T-helper 2 cell treated with Interferon-gamma antibody and Interleukin-4, amounts not matched to agents 5 μg/mL and 100 μg/mL, for 36 hours (primary cell): Measurements from ENCODE around the gene MYOCD.

Experiments used
- DNase-seq: peaks from one replicate; pipeline ENCODE4 v3.0.0; 2021; ENCODE audit warnings: low spot score
- H3K27ac Mint-ChIP-seq: one replicate; pipeline ENCODE4 v1.8.0; 2021; ENCODE audit warnings: mild to moderate bottlenecking, mixed read lengths
- H3K27me3 Mint-ChIP-seq: one replicate; pipeline ENCODE4 v1.8.0; 2021; ENCODE audit warnings: low read depth, mixed read lengths
- H3K36me3 Mint-ChIP-seq: one replicate; pipeline ENCODE4 v1.8.0; 2021; ENCODE audit warnings: low read depth, mixed read lengths
- H3K4me1 Mint-ChIP-seq: one replicate; pipeline ENCODE4 v1.8.0; 2021; ENCODE audit warnings: low read depth, mixed read lengths
- H3K4me3 Mint-ChIP-seq: one replicate; pipeline ENCODE4 v1.8.0; 2022; ENCODE audit warnings: mild to moderate bottlenecking, moderate library complexity, mixed read lengths
- H3K9me3 Mint-ChIP-seq: one replicate; pipeline ENCODE4 v1.8.0; 2021; ENCODE audit warnings: mixed read lengths

MYOCD gene, protein sequence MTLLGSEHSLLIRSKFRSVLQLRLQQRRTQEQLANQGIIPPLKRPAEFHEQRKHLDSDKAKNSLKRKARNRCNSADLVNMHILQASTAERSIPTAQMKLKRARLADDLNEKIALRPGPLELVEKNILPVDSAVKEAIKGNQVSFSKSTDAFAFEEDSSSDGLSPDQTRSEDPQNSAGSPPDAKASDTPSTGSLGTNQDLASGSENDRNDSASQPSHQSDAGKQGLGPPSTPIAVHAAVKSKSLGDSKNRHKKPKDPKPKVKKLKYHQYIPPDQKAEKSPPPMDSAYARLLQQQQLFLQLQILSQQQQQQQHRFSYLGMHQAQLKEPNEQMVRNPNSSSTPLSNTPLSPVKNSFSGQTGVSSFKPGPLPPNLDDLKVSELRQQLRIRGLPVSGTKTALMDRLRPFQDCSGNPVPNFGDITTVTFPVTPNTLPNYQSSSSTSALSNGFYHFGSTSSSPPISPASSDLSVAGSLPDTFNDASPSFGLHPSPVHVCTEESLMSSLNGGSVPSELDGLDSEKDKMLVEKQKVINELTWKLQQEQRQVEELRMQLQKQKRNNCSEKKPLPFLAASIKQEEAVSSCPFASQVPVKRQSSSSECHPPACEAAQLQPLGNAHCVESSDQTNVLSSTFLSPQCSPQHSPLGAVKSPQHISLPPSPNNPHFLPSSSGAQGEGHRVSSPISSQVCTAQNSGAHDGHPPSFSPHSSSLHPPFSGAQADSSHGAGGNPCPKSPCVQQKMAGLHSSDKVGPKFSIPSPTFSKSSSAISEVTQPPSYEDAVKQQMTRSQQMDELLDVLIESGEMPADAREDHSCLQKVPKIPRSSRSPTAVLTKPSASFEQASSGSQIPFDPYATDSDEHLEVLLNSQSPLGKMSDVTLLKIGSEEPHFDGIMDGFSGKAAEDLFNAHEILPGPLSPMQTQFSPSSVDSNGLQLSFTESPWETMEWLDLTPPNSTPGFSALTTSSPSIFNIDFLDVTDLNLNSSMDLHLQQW

GRCh38 chr17:12665263-12666210 is at the start of gene MYOCD:
Gene MYOCD, plus strand, starts transcription at chr17:12665890. Its CDS starts 299 bp downstream, at chr17:12666189.
- no peaks in the 10 kb centered on the region for H3K36me3 Mint-ChIP-seq
- no peak within 1 kb of the TSS for H3K4me3 Mint-ChIP-seq
- peaks cover 33% of the 10 kb centered on the region for H3K27me3 Mint-ChIP-seq
- H3K4me1 Mint-ChIP-seq = no peaks in the 10 kb centered on the region
- no peak for DNase-seq
- H3K27ac Mint-ChIP-seq = no peak within 1 kb of the TSS
- no peaks in the 10 kb centered on the region for H3K9me3 Mint-ChIP-seq

- H3K9me3 Mint-ChIP-seq = peaks cover 28% of the 10 kb centered on the region
- no peaks in the 10 kb centered on the region for H3K27me3 Mint-ChIP-seq
- H3K4me1 Mint-ChIP-seq = no peaks in the 10 kb centered on the region
- no peaks in the 10 kb centered on the region for H3K36me3 Mint-ChIP-seq
- H3K27ac Mint-ChIP-seq = no peak overlapping the region
- DNase-seq = no peak
- H3K4me3 Mint-ChIP-seq = no peak overlapping the region
Observed at GRCh38 chr17:12616161-12616560, 49.5 kb upstream of the MYOCD start.

DNA sequence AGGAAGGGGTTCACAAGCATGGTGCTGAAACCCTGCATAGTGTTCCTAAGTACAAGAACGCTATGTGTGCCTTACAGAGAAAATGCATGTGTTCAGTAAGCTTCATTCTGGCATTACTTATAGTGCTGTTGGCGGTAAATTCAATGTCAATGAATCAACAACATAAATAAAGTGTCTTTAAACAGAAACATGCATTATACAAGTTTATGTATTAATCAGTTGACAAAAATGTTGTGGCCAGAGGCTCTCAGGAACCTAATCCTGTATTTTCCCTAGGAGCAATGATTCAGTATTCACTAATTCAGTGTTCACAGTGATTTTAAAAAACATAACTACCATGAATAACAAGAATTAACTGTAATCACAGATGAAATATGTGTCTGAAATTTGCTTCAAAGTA is 47.1 kb upstream of the MYOCD start:
- H3K4me3 Mint-ChIP-seq = no peak overlapping the region
- peaks cover 33% of the 10 kb centered on the region for H3K9me3 Mint-ChIP-seq
- H3K4me1 Mint-ChIP-seq = no peaks in the 10 kb centered on the region
- H3K27me3 Mint-ChIP-seq = no peaks in the 10 kb centered on the region
- H3K27ac Mint-ChIP-seq = no peak overlapping the region
- no peak for DNase-seq
- H3K36me3 Mint-ChIP-seq = no peaks in the 10 kb centered on the region

DNA sequence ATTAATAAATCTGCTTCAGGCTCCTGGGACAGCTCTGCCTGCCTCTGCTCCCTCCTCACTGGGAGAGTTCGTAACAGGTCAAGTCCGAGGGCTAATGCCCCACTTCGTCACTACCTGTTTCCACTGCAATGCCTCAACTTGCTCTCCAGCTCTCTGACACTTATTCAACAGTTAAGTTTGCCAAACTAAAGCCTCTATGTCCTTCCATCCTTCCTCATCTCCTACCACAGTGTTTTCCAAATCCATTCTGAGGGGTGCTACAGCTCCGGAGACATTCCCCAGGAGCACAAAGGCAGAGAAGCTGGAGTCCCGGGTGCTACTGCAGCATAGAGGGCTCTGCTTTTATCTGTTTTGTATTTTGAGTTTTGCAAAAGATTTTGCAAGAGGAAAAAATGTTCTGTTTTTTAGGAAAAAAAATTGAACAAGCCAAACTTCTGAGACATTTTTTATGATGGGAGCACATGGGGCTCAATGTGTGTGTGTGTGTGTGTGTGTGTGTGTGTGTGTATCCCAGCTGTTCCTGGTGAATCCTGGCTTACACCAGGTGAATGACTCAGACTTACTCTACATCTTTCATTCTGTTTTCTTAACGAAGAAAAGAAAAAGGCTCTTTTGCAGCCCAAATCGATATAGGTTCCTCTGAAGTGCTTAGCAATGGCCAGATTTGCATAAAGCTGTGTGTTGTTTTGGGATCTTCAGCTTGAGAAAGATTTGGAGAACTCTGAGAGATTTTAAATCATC is 46.1 kb upstream of the MYOCD start:
- peaks cover 34% of the 10 kb centered on the region for H3K9me3 Mint-ChIP-seq
- H3K27ac Mint-ChIP-seq = no peak overlapping the region
- H3K36me3 Mint-ChIP-seq = no peaks in the 10 kb centered on the region
- DNase-seq = no peak
- no peaks in the 10 kb centered on the region for H3K27me3 Mint-ChIP-seq
- H3K4me1 Mint-ChIP-seq = no peaks in the 10 kb centered on the region
- H3K4me3 Mint-ChIP-seq = no peak overlapping the region

- no peak overlapping the region for H3K4me3 Mint-ChIP-seq
- peaks cover 32% of the 10 kb centered on the region for H3K9me3 Mint-ChIP-seq
- H3K36me3 Mint-ChIP-seq = no peaks in the 10 kb centered on the region
- H3K4me1 Mint-ChIP-seq = no peaks in the 10 kb centered on the region
- no peak for DNase-seq
- H3K27me3 Mint-ChIP-seq = no peaks in the 10 kb centered on the region
- H3K27ac Mint-ChIP-seq = no peak overlapping the region
Observed at GRCh38 chr17:12620200-12620720, 45.4 kb upstream of the MYOCD start.

- H3K9me3 Mint-ChIP-seq = peaks cover 39% of the 10 kb centered on the region
- no peaks in the 10 kb centered on the region for H3K27me3 Mint-ChIP-seq
- H3K27ac Mint-ChIP-seq = no peak overlapping the region
- no peak for DNase-seq
- H3K4me1 Mint-ChIP-seq = no peaks in the 10 kb centered on the region
- no peaks in the 10 kb centered on the region for H3K36me3 Mint-ChIP-seq
- no peak overlapping the region for H3K4me3 Mint-ChIP-seq
Observed at GRCh38 chr17:12622726-12623125, 43.0 kb upstream of the MYOCD start.

- no peaks in the 10 kb centered on the region for H3K4me1 Mint-ChIP-seq
- peaks cover 43% of the 10 kb centered on the region for H3K9me3 Mint-ChIP-seq
- DNase-seq = no peak
- H3K27ac Mint-ChIP-seq = no peak overlapping the region
- H3K36me3 Mint-ChIP-seq = no peaks in the 10 kb centered on the region
- no peak overlapping the region for H3K4me3 Mint-ChIP-seq
- no peaks in the 10 kb centered on the region for H3K27me3 Mint-ChIP-seq
Observed at GRCh38 chr17:12623220-12623848, 42.4 kb upstream of the MYOCD start.

DNA sequence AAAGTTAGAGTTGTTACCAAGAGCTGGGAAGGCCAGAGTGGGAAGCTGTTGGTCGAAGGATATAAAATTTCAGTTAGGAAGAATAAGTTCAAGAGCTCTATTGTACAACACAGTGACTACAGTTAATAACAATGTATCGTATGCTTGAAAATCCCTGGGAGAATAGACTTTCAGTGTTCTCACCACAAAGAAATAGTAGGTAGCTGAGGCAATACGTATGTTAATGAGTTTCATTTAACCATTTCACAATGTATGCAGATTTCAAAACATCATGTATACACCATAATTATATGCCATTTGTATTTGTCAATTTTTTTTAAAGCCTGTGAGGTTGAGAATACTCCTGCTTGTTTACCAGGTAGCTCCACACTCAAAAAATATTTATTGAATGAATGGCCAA is 41.5 kb upstream of the MYOCD start:
- Mint-ChIP-seq H3K4me1 (no peaks in the 10 kb centered on the region), H3K4me3 (no peak overlapping the region), H3K27ac (no peak overlapping the region), H3K27me3 (no peaks in the 10 kb centered on the region), H3K36me3 (no peaks in the 10 kb centered on the region), H3K9me3 (peaks cover 41% of the 10 kb centered on the region)
- no peak for DNase-seq

DNA sequence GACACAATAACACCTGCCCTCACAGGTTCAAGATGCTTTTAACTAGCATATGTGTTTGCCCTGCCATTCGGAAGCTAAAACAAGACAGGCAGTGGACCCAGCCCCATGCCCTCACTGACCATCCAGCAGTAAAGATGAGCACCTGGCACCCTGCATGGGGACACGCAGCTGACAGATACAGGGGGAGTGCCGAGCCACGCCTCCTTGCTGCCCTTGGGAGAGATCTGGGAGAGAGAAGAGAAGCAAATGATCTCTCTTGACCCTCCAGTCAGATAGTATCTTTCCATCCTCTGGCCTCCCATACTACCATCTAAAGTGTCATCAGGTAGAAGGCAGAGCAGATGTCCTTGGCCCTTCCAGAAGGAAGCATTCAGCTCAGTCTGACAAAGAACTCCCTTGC is 40.6 kb upstream of the MYOCD start:
- no peak overlapping the region for H3K27ac Mint-ChIP-seq
- no peak overlapping the region for H3K4me3 Mint-ChIP-seq
- peaks cover 36% of the 10 kb centered on the region for H3K9me3 Mint-ChIP-seq
- no peaks in the 10 kb centered on the region for H3K36me3 Mint-ChIP-seq
- no peaks in the 10 kb centered on the region for H3K27me3 Mint-ChIP-seq
- DNase-seq = no peak
- H3K4me1 Mint-ChIP-seq = no peaks in the 10 kb centered on the region

DNA sequence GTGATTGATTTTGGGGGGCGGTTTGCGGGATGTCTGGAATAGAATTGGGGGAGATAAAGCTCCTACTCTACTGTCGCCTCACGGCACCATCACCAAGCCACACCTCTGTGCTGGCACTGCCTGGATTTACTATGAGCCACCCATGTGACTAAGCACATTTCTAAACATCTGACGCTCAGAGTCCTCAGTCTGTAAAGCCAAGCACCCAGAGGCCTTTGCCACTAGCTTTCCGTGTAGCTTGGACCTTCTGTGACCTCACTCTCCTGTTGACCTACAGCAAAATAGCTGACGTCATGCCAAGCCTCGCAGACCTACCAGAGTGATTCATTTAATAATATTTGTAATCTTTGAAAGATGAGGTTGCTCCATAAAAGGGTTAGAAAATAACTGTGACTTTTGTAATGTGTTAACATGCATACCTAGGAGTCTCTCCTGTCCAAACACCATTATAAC is 38.5 kb upstream of the MYOCD start:
- Mint-ChIP-seq H3K4me1 (no peaks in the 10 kb centered on the region), H3K9me3 (peaks cover 33% of the 10 kb centered on the region), H3K27ac (no peak overlapping the region), H3K4me3 (no peak overlapping the region), H3K27me3 (no peaks in the 10 kb centered on the region), H3K36me3 (no peaks in the 10 kb centered on the region)
- no peak for DNase-seq

- H3K36me3 Mint-ChIP-seq = no peaks in the 10 kb centered on the region
- H3K27ac Mint-ChIP-seq = no peak overlapping the region
- peaks cover 33% of the 10 kb centered on the region for H3K9me3 Mint-ChIP-seq
- no peak for DNase-seq
- H3K4me3 Mint-ChIP-seq = no peak overlapping the region
- no peaks in the 10 kb centered on the region for H3K27me3 Mint-ChIP-seq
- H3K4me1 Mint-ChIP-seq = no peaks in the 10 kb centered on the region
Observed at GRCh38 chr17:12627781-12628451, 37.8 kb upstream of the MYOCD start.

DNA sequence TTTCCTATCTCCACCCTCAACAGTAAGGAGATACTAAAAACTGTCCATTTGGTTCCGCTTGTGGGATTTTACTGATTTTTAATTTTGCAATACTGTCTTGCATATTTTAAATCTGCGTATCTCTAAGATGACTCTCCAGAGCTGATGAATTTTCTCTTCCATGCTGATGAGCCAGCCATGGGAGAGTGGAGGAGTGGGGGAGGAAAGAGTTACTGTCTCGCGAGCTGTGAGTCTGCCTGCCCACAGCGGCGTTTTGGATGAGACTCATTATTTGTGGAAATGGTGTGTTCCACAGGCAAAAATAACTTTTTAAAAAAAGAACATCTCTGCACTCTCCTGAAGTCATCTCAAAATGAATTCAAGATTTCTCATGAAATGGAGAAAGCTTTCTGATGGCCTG is 34.6 kb upstream of the MYOCD start:
- H3K4me3 Mint-ChIP-seq = no peak overlapping the region
- H3K4me1 Mint-ChIP-seq = no peaks in the 10 kb centered on the region
- no peak overlapping the region for H3K27ac Mint-ChIP-seq
- DNase-seq = no peak
- no peaks in the 10 kb centered on the region for H3K27me3 Mint-ChIP-seq
- no peaks in the 10 kb centered on the region for H3K36me3 Mint-ChIP-seq
- peaks cover 36% of the 10 kb centered on the region for H3K9me3 Mint-ChIP-seq
